CD8-positive, alpha-beta memory T cell (primary cell): ENCODE results near the gene MAN2C1. TPM values are rescaled to one million over a fixed set of nuclear protein-coding genes. Genes with fewer than 3 reads are reported as not detected.

Experiments used
- CTCF ChIA-PET: fragments of 350-600 bp; sonication (Branson Sonifier 250); formaldehyde crosslinking; loops from one replicate; lab custom pipeline; 2021; ENCODE audit warnings: antibody characterized with exemption; lab: Charles Lee
- POLR2A ChIA-PET: fragments of 350-600 bp; sonication (Branson Sonifier 250); formaldehyde crosslinking; loops from one replicate; lab custom pipeline; 2021; ENCODE audit warnings: antibody characterized with exemption; lab: Charles Lee
- DNase-seq, 5 donors: peaks; one replicate each; pipeline versions ENCODE4 v3.0.0 to v3.0.0-alpha.2; 2020 to 2022; ENCODE audit warnings: mixed read lengths in 1 of 5
- H3K27ac ChIP-seq: one replicate; pipeline ENCODE4 v1.7.0; 2013; ENCODE audit warnings: low read depth, mild to moderate bottlenecking, low read length, moderate library complexity
- H3K27me3 ChIP-seq: 2 replicates; pipeline ENCODE4 v1.7.0; 2013; ENCODE audit warnings: low read length, mild to moderate bottlenecking; ENCODE audit not compliant: insufficient read depth, poor library complexity, severe bottlenecking
- H3K36me3 ChIP-seq: 2 replicates; pipeline ENCODE4 v1.7.0; 2013; ENCODE audit warnings: mild to moderate bottlenecking, low read length, moderate library complexity; ENCODE audit not compliant: insufficient read depth
- H3K4me1 ChIP-seq: 2 replicates; pipeline ENCODE4 v1.7.0; 2013; ENCODE audit warnings: mild to moderate bottlenecking, low read length, moderate library complexity; ENCODE audit not compliant: insufficient read depth
- H3K4me3 ChIP-seq: 2 replicates; pipeline ENCODE4 v1.7.0; 2013; ENCODE audit warnings: mild to moderate bottlenecking, low read length
- H3K9me3 ChIP-seq: 2 replicates; pipeline ENCODE4 v1.7.0; 2013; ENCODE audit warnings: mild to moderate bottlenecking, low read length
- H3K27ac Mint-ChIP-seq, 8 donors: one replicate each; pipeline ENCODE4 v1.8.0; 2020 to 2021; ENCODE audit warnings: mixed read lengths in 8 of 8, mild to moderate bottlenecking in 6 of 8, inconsistent platforms in 3 of 8, moderate library complexity in 3 of 8
- H3K27me3 Mint-ChIP-seq, 2 donors: one replicate each; pipeline ENCODE4 v1.8.0; 2020 to 2021; ENCODE audit warnings: mixed read lengths in 2 of 2, mild to moderate bottlenecking in 1 of 2, moderate library complexity in 1 of 2
- H3K36me3 Mint-ChIP-seq, 3 donors: one replicate each; pipeline ENCODE4 v1.8.0; 2020 to 2021; ENCODE audit warnings: mixed read lengths in 3 of 3, inconsistent platforms in 1 of 3, mild to moderate bottlenecking in 1 of 3
- H3K4me1 Mint-ChIP-seq, 3 donors: one replicate each; pipeline ENCODE4 v1.8.0; 2020 to 2021; ENCODE audit warnings: mixed read lengths in 3 of 3, inconsistent platforms in 1 of 3, mild to moderate bottlenecking in 1 of 3
- H3K4me3 Mint-ChIP-seq, 7 donors: one replicate each; pipeline ENCODE4 v1.8.0; 2020 to 2021; ENCODE audit warnings: mixed read lengths in 7 of 7, mild to moderate bottlenecking in 6 of 7, moderate library complexity in 4 of 7, inconsistent platforms in 2 of 7
- H3K9me3 Mint-ChIP-seq, 5 donors: one replicate each; pipeline ENCODE4 v1.8.0; 2020 to 2022; ENCODE audit warnings: mixed read lengths in 5 of 5, mild to moderate bottlenecking in 3 of 5, moderate library complexity in 2 of 5, inconsistent platforms in 1 of 5
- polyA plus RNA-seq: library from polyadenylated mRNA; unstranded; fragments of 300-500 nt; fragmentation: Illumina TruSeq; gene quantifications from one replicate; pipeline ENCODE4 v1.2.3, GENCODE V29; 2021
- total RNA-seq, 2 experiments: library from RNA; stranded (reverse); gene quantifications; one replicate each; pipeline ENCODE4 v1.2.3, GENCODE V29; 2021

The MAN2C1 gene
- total and polyA plus RNA-seq, 3 experiments from 2014 or later = 32.0 to 133 (median 127) TPM

DNA sequence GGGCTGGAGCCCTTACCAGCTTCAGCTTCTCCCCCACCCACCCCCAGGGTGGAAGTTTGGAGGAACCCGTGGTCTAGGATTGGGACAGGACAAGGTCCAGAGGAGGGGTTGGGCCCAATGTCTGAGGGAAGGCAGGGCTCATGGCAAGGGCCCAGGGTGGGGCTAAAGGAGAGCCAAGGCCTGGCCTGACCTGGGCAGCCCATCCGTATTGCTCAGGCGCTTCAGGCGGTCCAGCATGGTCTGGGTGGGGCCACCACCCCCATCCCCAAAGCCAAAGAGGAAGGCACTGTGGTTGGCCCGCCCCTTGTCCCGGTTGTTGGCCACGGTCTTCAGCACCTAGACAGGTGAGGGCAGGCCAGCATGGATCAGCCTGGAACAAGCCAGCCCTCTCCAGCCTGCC lies 7.6 kb downstream of the MAN2C1 start:
- Histone ChIP-seq H3K27me3 (no peaks in the 10 kb centered on the region), H3K36me3 (peaks cover 21% of the 10 kb centered on the region), H3K4me3 (no peak overlapping the region), H3K27ac (no peak overlapping the region), H3K9me3 (no peaks in the 10 kb centered on the region), H3K4me1 (no peaks in the 10 kb centered on the region)
- no peak overlapping the region for H3K4me3 Mint-ChIP-seq
- peaks cover 2 to 77% (median 4%) of the 10 kb centered on the region in 3 donors for H3K36me3 Mint-ChIP-seq
- CTCF ChIA-PET = no interaction called here
- no peaks in the 10 kb centered on the region for H3K27me3 Mint-ChIP-seq
- peak overlapping the region in 1 of 8 donors; percentile 72 for H3K27ac Mint-ChIP-seq
- POLR2A ChIA-PET = no interaction called here
- H3K9me3 Mint-ChIP-seq = no peaks in the 10 kb centered on the region
- peaks cover 0 to 6% (median 0%) of the 10 kb centered on the region in 3 donors for H3K4me1 Mint-ChIP-seq
- no peak for DNase-seq

DNA sequence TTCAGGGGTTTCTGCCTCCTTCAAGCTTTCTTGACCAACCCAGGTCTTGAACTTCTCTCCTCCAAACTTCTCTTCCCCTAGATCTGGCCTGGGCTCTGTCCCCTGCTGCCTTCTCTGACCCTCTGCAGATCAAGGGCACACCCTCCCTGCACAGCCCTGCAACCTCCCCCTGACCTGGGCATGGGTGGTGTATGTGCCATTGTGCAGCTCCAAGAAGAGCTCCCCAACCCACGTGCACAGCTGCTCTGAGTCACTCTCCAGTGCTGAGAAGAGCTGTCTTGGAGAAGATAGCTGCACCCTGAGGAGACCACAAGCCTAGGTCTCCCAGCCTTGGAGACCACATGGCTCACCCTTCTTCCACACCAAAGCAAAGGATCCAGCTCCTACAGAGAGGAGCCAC lies 8.0 kb downstream of the MAN2C1 start:
- DNase-seq = no peak
- Histone ChIP-seq H3K4me1 (no peaks in the 10 kb centered on the region), H3K4me3 (no peak overlapping the region), H3K27me3 (no peaks in the 10 kb centered on the region), H3K9me3 (no peaks in the 10 kb centered on the region), H3K36me3 (peaks cover 18% of the 10 kb centered on the region), H3K27ac (no peak overlapping the region)
- no peaks in the 10 kb centered on the region for H3K27me3 Mint-ChIP-seq
- POLR2A ChIA-PET = no interaction called here
- no peaks in the 10 kb centered on the region for H3K9me3 Mint-ChIP-seq
- CTCF ChIA-PET = no interaction called here
- peaks cover 0 to 75% (median 4%) of the 10 kb centered on the region in 3 donors for H3K36me3 Mint-ChIP-seq
- peak overlapping the region in 6 of 8 donors; percentile 26 to 72 (median 54) for H3K27ac Mint-ChIP-seq
- no peak overlapping the region for H3K4me3 Mint-ChIP-seq
- H3K4me1 Mint-ChIP-seq = peaks cover 0 to 6% (median 0%) of the 10 kb centered on the region in 3 donors

DNA sequence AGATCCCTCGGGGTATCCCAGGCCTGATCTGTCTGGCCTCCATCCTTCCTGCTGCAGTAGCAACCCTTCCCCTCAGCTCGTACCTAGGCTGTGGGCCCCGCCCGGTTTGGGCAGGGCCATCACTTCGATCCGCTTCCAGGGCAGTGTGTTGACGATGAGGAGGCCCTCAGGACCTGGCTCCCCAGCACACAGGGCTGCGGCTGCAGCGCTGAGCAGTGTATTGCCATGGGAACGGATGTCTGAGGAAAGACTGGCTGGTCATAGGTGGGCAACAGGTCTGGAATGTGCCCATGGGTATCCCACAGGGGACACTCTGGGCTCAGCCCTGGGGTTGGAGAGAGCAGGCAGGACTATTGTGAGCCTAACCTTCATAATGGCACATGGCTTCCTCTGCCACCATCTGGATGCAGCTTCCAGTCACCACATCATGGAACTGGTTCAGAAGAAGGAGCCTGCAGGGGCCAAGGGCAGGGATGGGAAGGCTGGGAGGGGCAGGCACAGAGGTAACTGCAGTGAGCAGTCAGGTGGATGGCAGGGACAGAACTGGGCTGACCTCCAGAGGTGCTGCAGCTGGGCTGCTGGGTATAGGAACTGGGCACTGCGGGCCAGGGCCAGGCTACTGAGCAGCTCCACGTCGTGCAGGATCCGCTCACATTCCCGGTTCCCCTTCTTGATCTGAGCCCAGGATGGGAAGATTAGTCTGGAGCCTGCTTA lies 8.7 kb downstream of the MAN2C1 start:
- no peak for DNase-seq
- ChIA-PET CTCF (no interaction called here), POLR2A (no interaction called here)
- H3K4me1 Mint-ChIP-seq = peaks cover 0 to 3% (median 0%) of the 10 kb centered on the region in 3 donors
- no peak overlapping the region for H3K4me3 ChIP-seq
- H3K27ac Mint-ChIP-seq = peak overlapping the region in 2 of 8 donors; percentile 49 to 64
- H3K9me3 Mint-ChIP-seq = no peaks in the 10 kb centered on the region
- H3K4me1 ChIP-seq = no peaks in the 10 kb centered on the region
- H3K9me3 ChIP-seq = no peaks in the 10 kb centered on the region
- no peak overlapping the region for H3K27ac ChIP-seq
- peaks cover 11% of the 10 kb centered on the region for H3K36me3 ChIP-seq
- H3K36me3 Mint-ChIP-seq = peaks cover 0 to 72% (median 0%) of the 10 kb centered on the region in 3 donors
- no peak overlapping the region for H3K4me3 Mint-ChIP-seq
- no peaks in the 10 kb centered on the region for H3K27me3 Mint-ChIP-seq
- H3K27me3 ChIP-seq = no peaks in the 10 kb centered on the region

DNA sequence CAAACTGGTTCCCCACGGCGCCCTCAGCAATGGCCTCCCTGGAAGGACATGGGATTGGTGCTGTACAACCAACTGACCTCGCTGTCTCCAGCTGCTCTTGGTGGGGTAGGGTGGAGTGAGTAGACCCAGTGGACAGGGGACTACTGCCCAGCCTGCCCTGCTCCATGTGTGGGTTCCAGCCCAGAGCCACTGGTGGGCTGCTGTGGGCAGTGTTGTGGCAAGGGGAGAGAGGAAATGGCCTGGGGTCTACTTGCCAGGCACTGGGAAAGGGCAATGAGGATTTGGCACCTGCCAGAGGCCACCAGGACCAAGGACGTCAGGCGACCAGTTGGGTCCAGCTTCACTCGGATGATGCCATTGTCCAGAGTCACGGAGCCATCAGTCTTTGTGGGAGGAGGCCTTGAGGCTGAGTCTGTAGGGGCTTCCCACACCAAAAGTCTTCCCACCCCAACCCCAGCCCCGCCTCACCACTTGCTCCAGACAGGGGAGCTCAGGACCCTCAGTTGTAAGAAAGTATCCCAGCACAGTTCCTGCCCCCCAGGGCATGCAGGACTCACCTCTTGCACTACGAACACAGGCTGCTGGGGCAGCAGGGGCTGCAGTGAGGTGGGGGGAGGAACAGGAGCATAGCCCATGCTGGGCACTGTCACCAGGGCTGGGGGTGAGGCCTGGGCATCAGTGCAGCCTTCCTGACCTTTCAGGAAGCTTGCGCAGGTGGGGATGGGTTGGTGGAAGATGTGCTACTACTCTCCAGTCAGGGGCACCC lies 9.5 kb downstream of the MAN2C1 start:
- H3K9me3 ChIP-seq = no peaks in the 10 kb centered on the region
- no peaks in the 10 kb centered on the region for H3K4me1 ChIP-seq
- H3K4me3 ChIP-seq = no peak overlapping the region
- H3K27me3 ChIP-seq = no peaks in the 10 kb centered on the region
- ChIA-PET CTCF (no interaction called here), POLR2A (no interaction called here)
- peaks cover 3% of the 10 kb centered on the region for H3K36me3 ChIP-seq
- H3K27ac ChIP-seq = no peak overlapping the region
- H3K36me3 Mint-ChIP-seq = peaks cover 0 to 67% (median 0%) of the 10 kb centered on the region in 3 donors
- H3K4me1 Mint-ChIP-seq = peaks cover 0 to 3% (median 0%) of the 10 kb centered on the region in 3 donors
- peak overlapping the region in 1 of 8 donors; percentile 79 for H3K27ac Mint-ChIP-seq
- DNase-seq = no peak
- H3K4me3 Mint-ChIP-seq = no peak overlapping the region
- H3K27me3 Mint-ChIP-seq = no peaks in the 10 kb centered on the region
- no peaks in the 10 kb centered on the region for H3K9me3 Mint-ChIP-seq

DNA sequence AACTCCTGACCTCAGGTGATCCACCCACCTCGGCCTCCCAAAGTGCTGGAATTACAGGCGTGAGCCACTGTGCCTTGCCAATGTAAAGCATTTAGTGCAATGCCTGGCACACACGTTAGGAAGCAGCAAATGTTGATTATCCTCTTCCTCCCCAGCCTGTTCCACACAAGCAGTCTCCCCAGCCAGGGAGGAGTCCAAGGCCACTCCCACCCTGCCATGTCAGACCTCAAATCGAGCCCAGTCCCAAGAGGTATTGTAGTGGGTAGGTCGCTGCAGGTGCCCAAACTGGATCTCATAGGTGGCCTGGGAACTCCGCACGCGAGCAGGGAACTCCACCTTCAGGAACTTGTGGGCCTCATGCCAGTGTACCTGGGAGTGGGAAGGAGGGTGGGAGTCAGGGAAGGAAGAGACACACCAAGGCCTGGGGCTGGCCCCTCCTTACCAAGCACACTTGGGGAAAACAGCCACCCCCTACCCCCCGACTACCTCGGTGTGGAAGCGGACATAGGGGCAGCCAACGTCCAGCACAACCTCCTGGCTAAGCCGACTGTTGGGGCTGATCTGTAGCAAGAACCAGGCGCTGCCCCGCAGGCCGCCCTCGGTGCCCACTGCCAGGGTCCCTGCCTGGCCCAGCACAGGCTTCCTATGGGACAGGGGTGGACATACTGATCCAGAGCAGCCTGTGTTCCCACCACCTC lies 10.3 kb downstream of the MAN2C1 start:
- Histone ChIP-seq H3K27ac (no peak overlapping the region), H3K36me3 (no peaks in the 10 kb centered on the region), H3K4me1 (no peaks in the 10 kb centered on the region), H3K4me3 (no peak overlapping the region), H3K9me3 (no peaks in the 10 kb centered on the region), H3K27me3 (no peaks in the 10 kb centered on the region)
- CTCF ChIA-PET = no interaction called here
- H3K27me3 Mint-ChIP-seq = no peaks in the 10 kb centered on the region
- peak overlapping the region in 2 of 8 donors; percentile 17 to 79 for H3K27ac Mint-ChIP-seq
- H3K9me3 Mint-ChIP-seq = no peaks in the 10 kb centered on the region
- POLR2A ChIA-PET = no interaction called here
- peaks cover 0 to 62% (median 0%) of the 10 kb centered on the region in 3 donors for H3K36me3 Mint-ChIP-seq
- H3K4me1 Mint-ChIP-seq = peaks cover 0 to 3% (median 0%) of the 10 kb centered on the region in 3 donors
- no peak for DNase-seq
- H3K4me3 Mint-ChIP-seq = no peak overlapping the region

DNA sequence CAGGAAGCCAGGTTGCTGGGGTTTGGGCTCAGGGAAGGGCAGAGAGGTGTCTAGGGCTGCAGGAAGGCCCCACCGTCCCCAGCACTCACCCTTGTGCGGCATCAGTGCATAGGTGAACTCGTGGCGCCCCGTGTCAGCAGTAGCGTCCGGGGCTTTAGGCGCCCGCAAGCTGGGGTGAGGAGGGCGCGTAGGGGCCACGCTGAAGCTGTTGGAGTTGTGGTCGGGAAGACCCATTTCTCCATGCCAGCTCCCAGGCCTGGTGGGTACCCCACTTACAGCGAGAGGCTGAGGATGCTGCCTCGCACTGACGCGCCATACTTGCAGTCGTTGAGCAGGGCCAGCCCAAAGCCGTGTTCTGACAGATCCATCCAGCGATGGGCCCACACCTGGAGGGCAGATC lies 11.9 kb downstream of the MAN2C1 start:
- no peaks in the 10 kb centered on the region for H3K4me1 ChIP-seq
- Mint-ChIP-seq H3K9me3 (no peaks in the 10 kb centered on the region), H3K4me3 (no peak overlapping the region), H3K4me1 (peaks cover 0 to 3% (median 0%) of the 10 kb centered on the region in 3 donors), H3K27ac (peak overlapping the region in 2 of 8 donors; percentile 36 to 43), H3K27me3 (no peaks in the 10 kb centered on the region), H3K36me3 (peaks cover 0 to 53% (median 0%) of the 10 kb centered on the region in 3 donors)
- ChIA-PET POLR2A (no interaction called here), CTCF (interaction anchor here (1.4 kb wide), 1 partner anchor 11 kb away, joined by 4 read pairs; no protein-coding TSS in a partner anchor)
- H3K9me3 ChIP-seq = no peaks in the 10 kb centered on the region
- H3K27ac ChIP-seq = no peak overlapping the region
- no peaks in the 10 kb centered on the region for H3K36me3 ChIP-seq
- no peak for DNase-seq
- H3K27me3 ChIP-seq = no peaks in the 10 kb centered on the region
- H3K4me3 ChIP-seq = no peak overlapping the region

DNA sequence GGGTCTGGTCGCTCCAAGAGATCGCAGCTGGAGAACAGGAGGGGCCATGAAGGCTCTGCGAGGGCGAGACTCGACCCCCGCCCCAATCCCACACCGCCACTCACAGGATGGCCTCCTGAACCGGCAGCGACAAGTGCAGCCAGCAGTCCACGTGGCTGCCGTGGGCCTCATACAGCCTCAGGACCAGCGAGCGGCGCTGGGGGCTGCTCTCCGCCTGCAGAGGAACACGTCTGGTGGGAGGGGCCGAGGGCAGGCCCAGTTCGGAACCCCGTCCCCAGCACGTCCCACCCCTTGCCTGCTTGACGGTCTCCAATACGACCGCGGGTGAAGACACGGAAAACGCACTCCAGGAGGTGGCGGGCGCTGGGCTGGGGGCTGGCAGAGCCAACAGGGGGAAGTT lies 12.4 kb downstream of the MAN2C1 start:
- no peak overlapping the region for H3K4me3 ChIP-seq
- peaks cover 0 to 48% (median 0%) of the 10 kb centered on the region in 3 donors for H3K36me3 Mint-ChIP-seq
- CTCF ChIA-PET = no interaction called here
- H3K4me1 ChIP-seq = peaks cover 3% of the 10 kb centered on the region
- H3K4me3 Mint-ChIP-seq = no peak overlapping the region
- H3K27ac Mint-ChIP-seq = peak overlapping the region in 1 of 8 donors; percentile 32
- peaks cover under 1 to 6% (median 2%) of the 10 kb centered on the region in 3 donors for H3K4me1 Mint-ChIP-seq
- POLR2A ChIA-PET = no interaction called here
- peaks cover 0 to under 1% (median 0%) of the 10 kb centered on the region in 5 donors for H3K9me3 Mint-ChIP-seq
- no peak overlapping the region for H3K27ac ChIP-seq
- no peaks in the 10 kb centered on the region for H3K36me3 ChIP-seq
- no peaks in the 10 kb centered on the region for H3K9me3 ChIP-seq
- DNase-seq = no peak
- no peaks in the 10 kb centered on the region for H3K27me3 Mint-ChIP-seq
- H3K27me3 ChIP-seq = no peaks in the 10 kb centered on the region
